Ovary (tissue), 3 donors: Measurements from ENCODE around the gene CD86.

Source experiments
- CTCF ChIP-seq, 3 donors: fragments of 450-650 bp in 2 of 3; fragments of 200-600 bp in 1 of 3; IDR thresholded peaks; one replicate each; pipeline versions ENCODE4 v1.5.1 to v1.8.0; 2016 to 2022; ENCODE audit warnings: antibody characterized with exemption in 3 of 3, mild to moderate bottlenecking in 1 of 3
- POLR2A ChIP-seq: fragments of 450-650 bp; IDR thresholded peaks from one replicate; pipeline ENCODE4 v1.6.1; 2017; ENCODE audit warnings: antibody characterized with exemption, mild to moderate bottlenecking, moderate library complexity
- donor health status: DM: no; HTN: no; CAD: no.

- TF ChIP-seq POLR2A, result no peak
- TF ChIP-seq CTCF (IDR thresholded peaks at IDR 0.05), result no peak
These were observed 42.0 kb downstream of the CD86 start for GRCh38 chr3:122097141-122097540.
